ENCODE measurements around the gene KHDC1L. TPM values are rescaled to one million over a fixed set of nuclear protein-coding genes. Genes with fewer than 3 reads are reported as not detected.
"Not testable (repeated sequence)": the region's sequence is repeated elsewhere in the genome, so short reads cannot be mapped to it uniquely, and the experiment has no call there.

The KHDC1L gene
- total RNA-seq, 2 donors from 2014 or later, result 0.50 TPM; not detected in 1

DNA sequence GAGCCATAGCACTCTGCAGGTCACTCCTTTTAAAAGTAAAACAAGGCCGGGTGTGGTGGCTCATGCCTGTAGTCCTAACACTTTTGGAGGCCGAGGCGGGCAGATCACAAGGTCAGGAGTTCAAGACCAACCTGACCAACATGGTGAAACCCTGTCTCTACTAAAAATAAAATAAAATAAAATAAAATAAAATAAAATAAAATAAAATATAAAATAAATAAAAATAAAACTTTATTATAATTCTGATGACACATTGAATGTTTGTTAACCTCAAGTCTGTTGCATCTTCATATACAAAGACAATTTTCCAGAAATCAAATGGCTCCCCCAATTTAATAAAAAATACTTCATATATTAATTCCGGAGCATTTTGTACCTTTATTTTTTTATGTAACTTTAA lies 32.0 kb downstream of the KHDC1L start:
- H3K36me3 Mint-ChIP-seq; H3K4me1 Mint-ChIP-seq (ENCODE audit: low read depth in 2 of 2); H3K27ac Mint-ChIP-seq; DNase-seq (ENCODE audit: low spot score); ATAC-seq; H3K27me3 Mint-ChIP-seq; H3K9me3 Mint-ChIP-seq; H3K4me3 Mint-ChIP-seq: not testable (repeated sequence)

GRCh38 chr6:73182021-73182607 lies 43.2 kb downstream of the KHDC1L start:
- Mint-ChIP-seq H3K4me1 (ENCODE audit: low read depth in 2 of 2) (peaks cover 4 to 5% of the 10 kb centered on the region in 2 donors), H3K9me3 (no peaks in the 10 kb centered on the region), H3K36me3 (no peaks in the 10 kb centered on the region), H3K27me3 (no peaks in the 10 kb centered on the region), H3K4me3 (no peak overlapping the region), H3K27ac (no peak overlapping the region)
- ATAC-seq (no peak), DNase-seq (ENCODE audit: low spot score) (no peak)

DNA sequence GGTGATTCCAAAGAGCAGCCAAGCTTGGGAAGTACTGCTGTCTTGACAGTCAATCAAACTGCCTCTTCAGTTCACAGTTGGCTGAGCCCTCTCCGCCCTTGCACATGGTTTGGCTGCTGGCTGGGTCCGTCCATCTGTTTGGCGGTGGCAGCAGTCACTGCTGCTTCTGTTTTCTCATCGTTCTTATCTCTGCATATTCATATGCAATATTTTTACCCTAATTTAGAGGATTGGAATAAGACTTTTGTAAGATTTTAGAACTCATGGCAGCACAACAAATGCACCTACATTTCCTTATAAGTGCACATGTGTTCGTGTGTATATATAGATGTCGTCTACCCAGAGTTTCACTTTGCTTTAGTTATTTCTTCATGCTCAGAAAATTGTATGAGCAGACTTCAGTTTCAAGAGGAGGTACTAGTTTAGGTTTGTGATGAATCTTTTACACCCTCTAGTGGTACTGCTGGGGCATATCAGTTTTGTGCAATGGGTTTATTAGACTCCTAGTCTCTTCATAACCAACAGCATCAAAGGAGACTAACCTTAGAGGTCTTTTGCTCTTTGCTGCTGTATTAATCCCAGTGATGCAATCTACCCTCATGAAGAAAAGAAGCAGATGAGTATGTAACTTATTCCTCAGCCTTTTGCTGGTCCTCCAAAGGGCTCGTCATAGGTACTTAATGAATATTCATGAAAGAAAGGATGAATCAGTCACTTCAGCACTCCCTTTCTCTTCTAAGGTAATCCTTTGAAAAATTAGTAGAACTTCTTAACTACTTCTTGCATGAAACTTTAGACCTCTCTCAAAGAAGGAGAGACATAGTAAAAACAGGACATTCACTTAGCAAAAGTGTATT lies 44.3 kb downstream of the KHDC1L start:
- Mint-ChIP-seq H3K9me3 (no peaks in the 10 kb centered on the region), H3K4me3 (peak overlapping the region; percentile 55), H3K27me3 (no peaks in the 10 kb centered on the region), H3K27ac (no peak overlapping the region), H3K36me3 (no peaks in the 10 kb centered on the region), H3K4me1 (ENCODE audit: low read depth in 2 of 2) (peaks cover 4 to 5% of the 10 kb centered on the region in 2 donors)
- ATAC-seq (peak; percentile 68 to 76), DNase-seq (ENCODE audit: low spot score) (no peak)

GRCh38 chr6:73180076-73180738 lies 45.1 kb downstream of the KHDC1L start:
- Mint-ChIP-seq H3K27ac (no peak overlapping the region), H3K4me3 (no peak overlapping the region), H3K4me1 (ENCODE audit: low read depth in 2 of 2) (peaks cover 4 to 5% of the 10 kb centered on the region in 2 donors), H3K9me3 (no peaks in the 10 kb centered on the region), H3K36me3 (no peaks in the 10 kb centered on the region), H3K27me3 (no peaks in the 10 kb centered on the region)
- DNase-seq (ENCODE audit: low spot score) (no peak), ATAC-seq (no peak)

DNA sequence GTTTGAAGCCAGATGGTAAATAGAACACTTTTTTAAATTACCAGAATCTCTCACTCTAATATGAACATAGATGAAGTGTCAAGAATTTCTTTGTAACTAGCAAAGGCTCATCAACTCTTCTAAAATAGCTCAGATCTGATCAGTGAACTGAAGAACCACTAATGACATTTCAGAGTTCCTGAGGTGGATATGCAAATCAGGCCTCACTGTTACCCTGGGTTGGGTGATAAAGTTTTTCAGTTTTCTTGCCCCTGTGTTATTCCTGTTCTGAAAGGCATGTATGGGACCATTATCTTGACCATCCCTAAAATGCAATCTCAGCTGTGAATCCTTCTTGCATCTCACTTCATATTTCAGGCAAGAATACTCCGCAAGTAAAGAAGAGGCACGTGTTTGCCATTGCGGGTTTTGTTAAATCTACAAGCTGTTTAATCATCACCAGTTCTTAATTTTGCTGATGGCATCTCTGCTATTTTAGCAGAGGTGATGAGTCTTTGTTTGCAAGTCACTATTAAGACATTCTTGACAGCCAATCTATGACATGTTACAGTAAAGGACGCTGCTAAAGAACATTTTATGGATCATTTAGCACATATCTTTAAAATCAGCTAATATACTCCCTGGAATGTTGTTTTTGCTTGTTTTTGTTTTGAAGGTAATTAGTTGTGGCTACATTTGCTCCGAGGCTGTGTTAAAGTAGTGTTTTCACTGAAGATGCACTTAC lies 47.9 kb downstream of the KHDC1L start:
- ATAC-seq (no peak), DNase-seq (ENCODE audit: low spot score) (no peak)
- Mint-ChIP-seq H3K9me3 (no peaks in the 10 kb centered on the region), H3K4me3 (no peak overlapping the region), H3K27ac (no peak overlapping the region), H3K27me3 (no peaks in the 10 kb centered on the region), H3K36me3 (no peaks in the 10 kb centered on the region), H3K4me1 (ENCODE audit: low read depth in 2 of 2) (peaks cover 4 to 5% of the 10 kb centered on the region in 2 donors)

GRCh38 chr6:73176057-73176456 lies 49.2 kb downstream of the KHDC1L start:
- H3K27ac Mint-ChIP-seq, result no peak overlapping the region
- no peaks in the 10 kb centered on the region for H3K9me3 Mint-ChIP-seq
- ATAC-seq, result no peak
- no peak for DNase-seq (ENCODE audit: low spot score)
- H3K36me3 Mint-ChIP-seq, result no peaks in the 10 kb centered on the region
- H3K4me3 Mint-ChIP-seq, result no peak overlapping the region
- H3K4me1 Mint-ChIP-seq (ENCODE audit: low read depth in 2 of 2), result peaks cover 4 to 5% of the 10 kb centered on the region in 2 donors
- H3K27me3 Mint-ChIP-seq, result no peaks in the 10 kb centered on the region

DNA sequence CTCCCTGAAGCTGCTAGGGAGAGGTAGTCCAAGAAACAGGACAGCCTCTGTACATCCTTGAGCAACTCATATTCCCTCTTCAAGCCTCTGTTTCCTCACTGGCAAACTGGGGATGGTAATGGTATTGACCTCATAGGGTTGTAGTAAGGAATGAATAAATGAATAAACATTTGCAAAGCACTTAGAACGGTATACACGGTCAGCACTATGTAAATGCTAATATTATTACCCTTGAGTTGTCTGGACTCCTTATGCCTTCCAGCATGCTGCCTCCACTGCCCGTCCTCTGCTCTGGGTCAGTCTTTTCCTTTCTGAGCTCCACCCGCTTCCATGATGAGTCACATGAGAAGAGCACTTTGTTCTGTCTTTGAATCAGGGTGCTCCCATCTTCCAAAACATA lies 50.6 kb downstream of the KHDC1L start:
- Mint-ChIP-seq H3K27ac (no peak overlapping the region), H3K36me3 (no peaks in the 10 kb centered on the region), H3K9me3 (no peaks in the 10 kb centered on the region), H3K4me3 (no peak overlapping the region), H3K27me3 (no peaks in the 10 kb centered on the region), H3K4me1 (ENCODE audit: low read depth in 2 of 2) (no peaks in the 10 kb centered on the region)
- DNase-seq (ENCODE audit: low spot score) (no peak), ATAC-seq (no peak)

Other genes with a start within 250 kb of the KHDC1L start
- 10 to 100 TPM in 1 of 2 donors, 1 to 10 TPM in 1; 3.7 to 14.9 TPM for gene KHDC1, start 37.7 kb upstream of the KHDC1L start, total RNA-seq
- gene DPPA5, start 128.8 kb upstream of the KHDC1L start, total RNA-seq, result not detected
- not detected for gene KHDC3L, start 137.2 kb upstream of the KHDC1L start, total RNA-seq
- gene OOEP, start 144.4 kb upstream of the KHDC1L start, total RNA-seq, result not detected
- gene DDX43, start 169.3 kb upstream of the KHDC1L start, total RNA-seq, result 1 to 10 TPM in 1 of 2 donors, not detected in 1; 1.0 TPM
- 10 to 100 TPM; 45.5 to 78.4 TPM for gene CGAS, start 226.8 kb upstream of the KHDC1L start, total RNA-seq
- gene MTO1, start 236.2 kb upstream of the KHDC1L start, total RNA-seq, result 10 to 100 TPM; 42.9 to 76.0 TPM

All from natural killer cell treated with Interleukin-12 subunit alpha and Interleukin-12 subunit beta and Interleukin-15 and Interleukin-18, amount 100 ng/mL, for 72 hours (primary cell).